HG03097 (cell line): ENCODE measurements around the gene DNM1L.

Source experiments
- ATAC-seq: cut with Tn5 transposase; IDR thresholded peaks from one replicate; pipeline ENCODE4 v1.9.1; 2021; ENCODE audit not compliant: unreplicated experiment, low FRiP score

The DNM1L gene

DNA sequence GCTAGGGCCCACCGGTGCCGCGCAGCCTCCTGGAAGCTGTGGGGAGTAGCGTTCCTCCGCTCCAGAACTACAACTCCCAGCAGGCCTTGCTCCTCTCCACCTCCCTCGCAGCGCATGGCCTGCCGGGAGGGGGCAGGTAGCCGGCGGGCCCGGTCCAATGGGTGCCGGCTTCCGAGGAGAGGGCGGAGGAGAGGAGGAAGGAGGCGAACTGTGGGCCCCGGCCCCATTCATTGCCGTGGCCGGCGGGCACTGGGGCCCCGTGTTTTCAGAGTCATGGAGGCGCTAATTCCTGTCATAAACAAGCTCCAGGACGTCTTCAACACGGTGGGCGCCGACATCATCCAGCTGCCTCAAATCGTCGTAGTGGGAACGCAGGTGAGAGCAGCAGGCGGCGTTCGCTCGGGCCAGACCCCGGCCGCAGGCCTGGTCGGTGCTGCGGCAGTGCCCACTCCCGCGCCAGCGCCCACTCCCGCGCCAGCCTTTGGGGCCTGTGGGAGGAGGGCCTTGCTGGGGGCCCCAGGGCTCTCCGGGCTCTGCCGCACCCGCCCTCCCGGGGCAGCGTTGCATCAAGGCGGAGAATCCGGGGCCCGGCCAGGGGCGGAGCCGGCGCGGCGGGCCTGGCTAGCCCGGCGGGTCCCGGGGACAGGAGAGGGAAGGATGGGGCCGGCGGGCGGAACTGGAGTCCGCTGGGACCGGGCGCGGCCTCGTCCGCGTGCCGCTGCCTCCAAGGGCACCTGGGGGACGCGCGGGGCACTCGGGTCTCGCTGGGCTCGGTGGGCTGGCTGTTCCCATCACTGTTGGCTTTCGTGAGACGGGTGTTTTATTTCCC, at the start of gene DNM1L:
Gene DNM1L, plus strand, starts transcription at position 211 of the 829 bp plus-strand sequence. Its CDS starts 63 bp downstream, at position 274.
- peak; percentile 97 for ATAC-seq

DNA sequence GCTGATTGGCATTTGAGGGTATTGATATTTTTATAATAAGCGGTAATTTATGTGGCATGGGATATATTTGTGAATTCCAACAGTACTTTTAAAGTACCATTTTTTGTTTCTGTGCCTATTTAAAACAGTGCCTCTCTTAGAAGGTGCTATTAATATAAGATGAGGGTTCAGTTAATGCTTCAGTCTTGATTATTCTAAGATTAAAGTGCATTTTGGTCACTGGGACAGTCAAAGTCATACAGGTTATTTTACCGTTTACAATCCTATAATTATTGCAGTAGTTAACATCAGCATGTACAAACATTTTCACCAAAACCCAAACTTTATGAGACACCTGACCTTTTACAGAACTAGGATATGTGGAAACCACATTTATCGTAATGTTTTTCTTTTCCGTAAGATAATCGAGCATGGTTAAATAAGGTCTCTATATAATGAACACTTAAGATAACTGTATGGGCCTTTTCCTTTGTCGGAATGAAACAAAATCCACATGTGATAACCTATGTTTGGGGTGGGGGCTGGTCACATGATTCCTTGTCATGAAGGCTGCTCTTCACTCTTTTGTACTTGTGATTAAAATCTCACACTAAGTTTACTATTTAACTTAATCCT, 37.7 kb upstream of the DNM1L start:
- no peak for ATAC-seq

DNA sequence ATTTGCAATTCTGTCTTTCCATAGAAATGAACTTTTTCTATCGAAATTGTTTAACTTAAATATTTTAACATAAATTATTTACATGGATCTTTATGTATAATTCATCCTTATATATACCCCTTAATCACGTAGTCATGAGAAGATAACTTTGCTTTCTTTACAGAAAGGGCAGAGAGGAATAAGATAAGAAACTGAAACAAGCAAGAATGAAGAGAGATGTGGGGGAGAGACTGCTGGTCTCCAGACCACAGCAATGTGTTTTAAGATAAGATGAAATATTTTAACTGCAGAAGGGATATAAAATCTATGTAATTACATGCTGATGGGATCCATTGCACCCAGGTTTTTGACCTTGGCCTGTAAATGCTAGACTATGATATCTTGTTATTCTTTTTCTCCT, 34.7 kb upstream of the DNM1L start:
- ATAC-seq: no peak

DNA sequence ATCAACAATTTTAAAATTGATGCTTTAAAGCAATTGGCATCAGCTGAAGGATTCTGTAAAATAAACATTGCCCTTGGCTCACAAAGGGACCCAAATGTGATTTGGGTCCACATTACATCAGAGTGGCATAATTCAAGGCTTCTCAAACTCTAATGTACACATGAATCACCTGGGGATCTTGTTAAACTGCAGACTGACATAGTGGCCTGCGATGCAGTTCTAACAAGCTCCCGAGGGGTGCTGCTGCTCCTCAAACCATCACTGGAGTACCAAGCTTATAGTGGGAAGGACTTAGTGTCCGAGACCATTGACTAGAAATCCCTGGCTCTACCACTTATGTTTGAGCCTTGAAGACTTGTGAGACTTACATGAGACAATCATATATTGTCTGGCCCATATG, 31.8 kb upstream of the DNM1L start:
- ATAC-seq: no peak

DNA sequence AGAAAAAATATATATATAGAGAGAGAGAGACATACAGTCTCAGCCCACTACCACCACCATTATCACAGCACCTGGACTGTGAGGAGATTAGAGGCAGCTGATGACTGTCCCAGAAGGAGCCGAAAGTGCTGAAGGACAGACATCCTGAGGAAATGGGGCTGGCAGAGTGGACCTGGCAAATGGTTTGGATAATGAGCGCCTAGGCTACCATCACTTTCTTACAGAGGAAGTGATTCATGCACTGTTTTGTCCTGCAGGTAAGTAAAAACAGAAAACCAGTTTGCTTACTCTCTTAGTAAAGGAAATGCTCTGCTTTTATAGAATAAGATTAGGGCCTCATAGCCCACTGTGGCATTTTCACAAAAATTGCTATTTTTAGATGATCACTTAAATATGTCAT, 28.6 kb upstream of the DNM1L start:
- no peak for ATAC-seq

DNA sequence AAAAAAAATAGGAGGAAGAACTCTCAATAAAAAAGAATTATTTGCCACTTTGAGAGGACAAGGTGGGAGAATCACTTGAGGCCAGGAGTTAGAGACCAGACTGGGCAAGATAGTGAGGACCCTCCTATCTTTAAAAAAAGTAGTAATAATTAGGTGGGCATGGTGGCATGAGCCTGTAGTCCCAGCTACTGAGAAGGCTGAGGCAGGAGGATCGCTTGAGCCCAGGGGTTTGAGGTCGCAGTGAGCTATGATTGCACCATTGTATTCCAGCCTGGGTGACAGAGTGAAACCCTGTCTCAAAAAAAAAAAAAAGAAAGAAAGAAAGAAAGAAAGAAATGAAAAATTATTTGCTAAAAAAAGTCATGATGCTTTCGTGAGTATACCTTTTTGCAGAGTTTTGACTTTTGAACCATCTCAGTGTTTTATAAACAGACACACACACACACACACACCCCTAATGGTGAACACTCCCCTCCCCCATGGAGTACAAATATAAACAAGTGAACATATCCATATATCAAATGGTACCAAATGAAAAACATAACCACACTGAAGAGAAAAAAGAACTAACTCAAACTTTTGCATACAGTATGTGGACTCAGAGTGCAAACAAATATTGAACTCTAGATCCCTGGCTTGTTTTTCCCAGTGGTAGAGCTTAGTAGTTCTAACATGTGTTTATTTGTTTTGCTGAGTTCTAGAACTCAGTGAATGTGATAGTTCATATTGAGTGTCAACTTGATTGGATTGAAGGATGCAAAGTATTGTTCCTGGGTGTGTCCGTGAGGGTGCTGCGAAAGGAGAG, 27.7 kb upstream of the DNM1L start:
- no peak for ATAC-seq

DNA sequence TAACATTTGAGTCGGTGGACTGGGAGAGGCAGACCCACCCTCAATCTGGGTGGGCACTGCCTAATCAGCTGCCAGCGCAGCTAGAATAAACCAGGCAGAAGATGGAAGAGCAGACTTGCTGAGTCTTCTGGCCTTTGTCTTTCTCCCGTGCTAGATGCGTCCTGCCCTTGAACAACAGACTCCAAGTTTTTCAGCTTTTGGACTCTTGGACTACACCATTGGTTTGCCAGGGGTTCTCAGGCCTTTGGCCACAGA, 27.2 kb upstream of the DNM1L start:
- no peak for ATAC-seq

DNA sequence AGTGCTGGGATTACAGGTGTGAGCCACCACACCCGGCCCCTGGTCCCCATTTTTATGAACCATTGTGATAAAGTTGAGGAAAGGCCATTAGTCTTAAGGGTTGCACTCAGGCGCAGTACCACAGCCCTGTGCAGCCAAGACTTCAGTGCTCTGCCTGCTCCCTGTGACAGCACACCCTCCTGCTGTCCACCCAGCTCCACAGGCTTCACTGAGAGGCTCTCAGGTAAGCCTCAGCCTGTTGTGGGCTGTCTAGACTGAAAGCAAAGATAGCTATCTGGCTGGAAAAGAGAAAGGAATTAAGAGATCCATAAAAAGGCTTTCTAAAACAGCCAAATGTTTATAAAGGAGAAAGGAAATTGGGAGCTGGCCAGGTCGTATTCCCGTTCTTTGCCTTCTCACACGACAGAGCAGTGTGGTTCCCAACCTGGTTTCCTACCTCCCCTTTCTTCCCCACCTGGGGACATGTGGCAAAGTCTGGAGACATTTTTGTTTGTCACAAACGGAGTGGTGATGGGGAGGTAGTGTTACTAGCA, 19.1 kb upstream of the DNM1L start:
- ATAC-seq: no peak

DNA sequence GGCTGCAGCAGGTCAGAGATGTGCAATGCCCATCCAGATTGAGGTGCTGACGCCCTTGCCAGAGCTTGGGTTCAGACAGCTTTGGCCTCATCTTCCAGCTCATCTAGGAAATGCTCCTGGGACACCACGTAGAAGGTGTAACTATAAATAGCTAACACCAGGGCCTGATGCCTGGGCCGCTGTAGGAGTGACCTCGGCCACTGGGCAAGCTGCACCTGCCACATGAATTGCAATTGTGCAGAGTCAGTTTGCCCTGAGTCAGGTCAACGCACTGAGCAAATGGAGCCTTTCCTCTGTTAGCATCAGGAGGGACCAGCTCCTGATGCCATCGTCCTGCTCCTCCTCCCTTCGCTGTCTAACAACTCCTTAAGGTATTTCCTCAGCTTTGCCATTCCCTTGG, 17.4 kb upstream of the DNM1L start:
- no peak for ATAC-seq

DNA sequence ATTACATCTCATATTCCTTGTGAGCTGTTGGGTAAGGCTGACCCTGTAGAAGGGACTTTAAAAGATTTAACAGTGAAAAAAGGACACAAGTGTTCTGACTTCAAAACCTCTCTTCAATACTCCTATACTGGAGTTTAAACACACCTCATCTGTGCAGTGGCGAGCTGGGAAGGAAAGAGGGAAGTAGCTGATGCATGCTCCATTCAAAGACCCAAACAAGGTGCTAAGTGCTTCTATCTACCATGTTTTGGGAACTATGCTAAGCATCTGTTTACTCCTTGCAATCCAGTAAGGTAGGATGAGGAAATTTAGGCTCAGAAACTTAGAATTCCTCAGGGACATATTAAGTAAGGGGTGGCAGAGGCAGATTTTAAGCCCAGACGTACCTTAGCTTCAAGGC, 16.4 kb upstream of the DNM1L start:
- no peak for ATAC-seq

DNA sequence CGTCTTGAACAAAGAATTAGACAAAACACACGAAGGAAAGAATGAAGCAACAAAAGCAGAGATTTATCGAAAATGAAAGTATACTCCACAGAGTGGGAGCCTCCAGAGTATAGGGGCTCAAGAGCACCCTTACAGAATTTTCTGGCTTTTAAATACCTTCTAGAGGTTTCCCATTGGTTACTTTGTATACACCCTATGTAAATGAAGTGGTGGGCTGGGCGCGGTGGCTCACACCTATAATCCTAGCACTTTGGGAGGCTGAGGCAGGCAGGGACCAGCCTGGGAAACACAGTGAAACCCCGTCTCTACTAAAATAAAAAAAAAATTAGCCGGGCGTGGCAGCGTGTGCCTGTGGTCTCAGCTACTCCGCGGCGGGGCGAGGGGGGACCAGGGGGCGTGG, 13.1 kb upstream of the DNM1L start:
- no peak for ATAC-seq

DNA sequence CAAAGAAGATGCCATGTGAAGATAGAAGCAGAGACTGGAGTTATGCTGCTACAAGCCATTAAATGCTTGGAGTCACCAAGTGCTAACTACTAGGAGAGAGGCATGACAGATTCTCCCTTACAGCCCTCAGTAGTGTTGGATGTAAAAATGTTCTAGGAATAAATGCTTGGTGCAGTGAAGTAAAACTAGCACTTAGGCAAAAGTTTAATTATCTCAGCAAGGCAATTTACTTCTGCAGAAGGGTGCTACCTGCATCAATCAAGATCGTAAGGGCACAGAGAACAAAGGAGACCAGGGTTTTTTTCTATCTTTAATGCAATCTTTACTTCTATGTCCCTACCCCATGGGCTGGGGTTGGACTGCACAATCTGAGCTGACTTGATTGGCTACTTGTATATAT, 9.5 kb upstream of the DNM1L start:
- ATAC-seq: no peak

DNA sequence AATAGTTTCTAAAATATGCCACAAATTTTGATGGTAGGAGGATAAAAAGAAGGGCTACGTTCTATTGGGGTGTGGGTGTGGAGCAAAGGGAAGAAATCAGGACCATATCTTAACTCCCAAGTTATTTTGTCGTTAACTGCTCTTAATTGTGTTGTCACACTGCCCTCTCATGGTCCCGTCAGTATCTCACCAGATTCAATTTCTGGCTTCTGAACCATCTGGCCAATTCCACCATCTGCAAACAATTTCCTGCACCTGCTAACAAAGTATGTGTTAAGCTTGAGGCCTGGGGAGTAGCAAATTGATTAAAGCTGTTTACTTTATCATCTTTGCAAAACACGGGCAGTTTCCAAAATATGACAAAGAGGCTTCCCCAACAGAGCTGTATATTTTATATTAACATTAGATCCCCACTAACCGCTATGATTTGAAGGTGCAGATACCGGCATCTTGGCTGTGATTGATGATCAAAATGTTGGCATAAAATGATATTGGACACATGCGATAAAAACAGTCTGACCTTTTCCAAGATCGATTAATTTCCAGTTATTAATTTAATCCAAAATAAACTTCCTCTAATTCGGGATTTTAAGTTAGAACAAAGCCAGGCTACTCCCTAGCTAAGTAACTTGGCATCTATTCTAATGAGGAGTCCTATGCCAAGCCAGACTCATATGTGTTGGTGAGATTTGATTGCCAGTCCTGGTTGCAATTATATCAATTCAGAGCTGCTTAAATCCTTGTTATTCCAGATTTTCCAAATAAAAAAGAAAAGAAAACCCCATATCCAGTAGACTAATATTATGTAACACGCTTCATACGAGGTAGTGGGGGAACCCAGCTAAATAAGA, 6.9 kb upstream of the DNM1L start:
- no peak for ATAC-seq

DNA sequence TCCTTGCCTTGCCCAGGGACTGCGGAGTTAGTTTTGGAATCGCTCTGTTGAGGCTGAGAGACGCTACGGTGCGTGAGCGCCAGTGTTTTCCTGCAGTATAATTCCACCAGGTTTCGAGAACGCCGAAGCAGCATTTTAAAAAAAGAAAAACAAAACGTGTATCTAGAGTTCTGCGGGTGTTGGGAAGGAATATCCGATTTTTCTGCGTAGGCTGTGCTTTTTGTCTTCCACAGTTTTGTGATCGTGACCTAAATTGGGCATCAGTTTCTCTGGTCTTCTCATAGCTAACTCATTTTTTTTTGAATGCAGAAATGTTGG, 778 bp downstream of the DNM1L start:
- ATAC-seq: no peak

DNA sequence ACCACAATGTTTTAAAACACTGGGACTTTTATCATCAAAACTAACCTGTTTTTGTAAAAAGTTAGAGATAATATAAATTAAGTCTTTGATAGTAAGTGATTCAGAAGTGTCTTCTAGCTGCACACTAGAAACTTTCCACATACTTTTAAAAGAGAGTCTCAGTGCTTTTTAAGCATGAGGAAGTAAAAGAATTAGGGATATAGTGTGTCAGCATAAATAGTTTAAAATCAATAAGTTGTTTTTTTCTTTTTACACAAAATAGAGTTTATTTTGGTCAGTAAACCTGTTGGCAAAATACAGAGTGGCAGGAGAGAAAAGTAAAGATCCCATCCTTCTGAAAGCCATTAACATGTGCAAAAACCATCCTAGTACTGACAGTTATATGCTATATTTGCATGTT, 1.7 kb downstream of the DNM1L start:
- ATAC-seq: no peak

DNA sequence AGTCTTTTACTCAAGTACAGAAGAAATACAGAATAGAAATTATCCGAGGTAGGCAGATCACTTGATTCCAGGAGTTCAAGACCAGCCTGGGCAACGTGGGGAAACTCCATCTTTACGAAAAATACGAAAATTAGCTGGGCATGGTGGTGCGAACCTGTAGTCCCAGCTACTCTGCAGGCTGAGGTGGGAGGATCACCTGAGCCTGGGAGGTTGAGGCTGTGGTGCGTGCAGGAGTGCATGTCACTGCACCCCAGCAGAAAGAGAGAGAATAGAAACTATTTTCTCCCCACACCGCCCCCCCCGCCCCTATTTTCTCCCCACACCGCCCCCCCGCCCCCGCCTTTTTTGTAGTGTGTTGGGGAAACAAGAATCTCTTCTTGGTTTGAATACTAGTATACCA, 2.2 kb downstream of the DNM1L start:
- ATAC-seq: no peak

DNA sequence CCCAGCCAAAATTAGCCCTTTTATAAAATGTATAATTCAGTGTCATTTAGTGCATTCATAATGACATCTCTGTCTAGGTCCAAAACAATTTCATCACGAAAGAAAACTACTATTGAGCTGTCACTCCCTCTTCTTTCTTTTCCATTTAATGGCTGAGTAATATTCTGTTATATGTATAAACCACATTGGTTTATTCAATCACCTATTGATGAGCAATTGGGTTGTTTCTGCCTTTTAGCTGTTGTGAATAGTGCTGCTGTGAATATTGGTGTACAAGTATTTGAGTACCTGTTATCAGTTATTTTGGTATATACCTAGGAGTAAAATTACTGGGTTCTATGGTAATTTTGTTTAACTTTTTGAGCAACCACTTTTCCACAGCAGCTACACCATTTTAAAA, 7.2 kb downstream of the DNM1L start:
- ATAC-seq: no peak

DNA sequence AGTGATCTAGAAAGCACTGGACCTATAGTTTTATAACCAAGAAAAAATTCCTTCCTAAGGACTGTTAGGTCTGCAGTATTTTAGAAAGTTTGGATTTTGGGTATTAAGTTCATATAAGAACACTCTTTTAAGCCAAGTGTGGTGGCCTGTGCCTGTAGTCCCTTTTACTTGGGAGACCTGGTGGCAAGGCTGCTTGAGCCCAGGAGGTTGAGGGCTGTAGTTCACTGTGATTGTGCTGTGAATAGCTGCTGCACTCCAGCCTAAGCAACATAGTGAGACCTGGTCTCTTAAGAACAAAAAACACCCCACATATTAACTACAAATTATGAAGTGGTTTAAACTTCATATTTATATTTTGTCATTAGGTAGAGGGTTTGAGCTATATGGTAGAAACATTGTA, 9.7 kb downstream of the DNM1L start:
- no peak for ATAC-seq

DNA sequence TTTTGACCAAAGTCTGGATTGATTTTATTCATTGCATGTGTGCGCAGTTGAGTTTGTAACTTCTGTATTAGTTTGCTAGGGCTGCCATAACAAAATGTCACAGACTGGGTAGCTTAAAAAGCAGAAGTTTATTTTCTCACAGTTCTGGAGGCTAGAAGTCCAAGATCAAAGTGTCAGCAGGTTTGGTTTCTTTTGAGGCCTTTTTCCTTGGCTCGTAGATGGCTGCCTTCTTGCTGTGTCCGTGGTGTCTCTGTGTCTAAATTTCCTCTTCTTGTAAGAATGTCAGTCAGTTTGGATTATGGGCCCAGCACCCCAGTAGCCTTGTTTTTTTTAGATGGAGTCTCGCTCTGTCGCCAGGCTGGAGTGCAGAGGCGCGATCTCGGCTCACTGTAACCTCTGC, 11.8 kb downstream of the DNM1L start:
- no peak for ATAC-seq

DNA sequence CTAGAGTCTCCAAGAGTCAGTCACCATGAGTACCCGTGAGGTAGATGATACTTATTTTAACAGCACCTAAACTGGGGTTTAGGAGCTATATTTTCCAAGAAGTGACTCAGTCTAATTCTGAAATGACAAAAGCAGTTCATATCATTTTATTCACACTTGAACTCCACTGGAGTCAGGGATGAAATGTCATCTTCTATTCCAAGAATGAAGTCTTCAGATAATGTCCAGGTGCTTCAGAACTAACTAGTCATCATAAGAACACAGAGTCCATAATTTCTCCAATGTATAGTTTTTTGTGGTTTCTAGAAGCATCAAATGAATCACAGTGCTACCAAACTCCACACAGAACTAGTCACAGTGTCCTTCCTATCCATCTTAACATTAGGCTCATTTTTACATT, 13.3 kb downstream of the DNM1L start:
- ATAC-seq: no peak

DNA sequence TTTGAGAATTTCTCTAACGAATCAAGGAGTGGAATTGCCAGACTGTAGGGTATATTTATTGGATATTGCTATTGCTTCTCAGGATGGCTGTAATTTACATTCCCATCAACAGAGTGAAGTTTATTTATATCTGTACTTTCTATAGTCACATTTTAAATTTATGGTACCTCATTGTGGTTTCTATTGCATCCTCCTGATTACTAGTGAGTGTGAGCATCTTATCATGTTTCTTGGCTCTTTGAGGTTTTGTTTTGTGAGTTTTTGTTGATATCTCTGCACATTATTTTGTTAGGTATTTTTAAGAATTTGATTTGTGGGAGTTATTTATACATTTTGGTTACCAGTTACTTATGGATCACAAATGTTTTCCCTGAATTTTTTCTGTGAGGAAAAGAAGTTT, 13.9 kb downstream of the DNM1L start:
- no peak for ATAC-seq
